H9 (cell line): ENCODE results near the gene MICALL2. TPM values are rescaled to one million over a fixed set of nuclear protein-coding genes. Genes with fewer than 3 reads are reported as not detected.
A peak's percentile ranks its signal among the peaks of the same experiment; 100 is the strongest.

Experiments used
- DNase-seq: peaks from one replicate; pipeline ENCODE4 v3.0.0-alpha.2; 2017
- H2AFZ ChIP-seq: one replicate; pipeline ENCODE4 v1.6.1; 2013; ENCODE audit warnings: mild to moderate bottlenecking, low read length, control low read depth, moderate library complexity
- H2AK5ac ChIP-seq: 2 replicates; pipeline ENCODE4 v1.6.1; 2013; ENCODE audit warnings: low read length, control low read depth, mixed read lengths; ENCODE audit not compliant: insufficient read length
- H2BK120ac ChIP-seq: one replicate; pipeline ENCODE4 v1.6.1; 2013; ENCODE audit warnings: low read depth, mild to moderate bottlenecking, low read length, control low read depth, inconsistent platforms; ENCODE audit not compliant: poor library complexity, severe bottlenecking
- H2BK12ac ChIP-seq: 2 replicates; pipeline ENCODE4 v1.6.1; 2013; ENCODE audit warnings: low read length, control low read depth, mixed read lengths, low read depth; ENCODE audit not compliant: insufficient read length
- H2BK15ac ChIP-seq: 2 replicates; pipeline ENCODE4 v1.6.1; 2013; ENCODE audit warnings: low read depth, low read length, control low read depth
- H2BK20ac ChIP-seq: one replicate; pipeline ENCODE4 v1.6.1; 2013; ENCODE audit warnings: low read depth, mild to moderate bottlenecking, low read length, control low read depth, inconsistent platforms; ENCODE audit not compliant: poor library complexity, severe bottlenecking
- H2BK5ac ChIP-seq: 2 replicates; pipeline ENCODE4 v1.6.1; 2013; ENCODE audit warnings: low read length, control low read depth, mixed read lengths; ENCODE audit not compliant: insufficient read length
- H3K14ac ChIP-seq: 2 replicates; pipeline ENCODE4 v1.6.1; 2013; ENCODE audit warnings: low read length, control low read depth; ENCODE audit not compliant: insufficient read depth
- H3K18ac ChIP-seq: 2 replicates; pipeline ENCODE4 v1.6.1; 2013; ENCODE audit warnings: low read depth, mild to moderate bottlenecking, mixed read lengths, low read length, control low read depth; ENCODE audit not compliant: insufficient read length
- H3K23ac ChIP-seq: 2 replicates; pipeline ENCODE4 v1.6.1; 2013; ENCODE audit warnings: low read length, control low read depth, mixed read lengths, low read depth; ENCODE audit not compliant: insufficient read length
- H3K23me2 ChIP-seq: 2 replicates; pipeline ENCODE4 v1.6.1; 2013; ENCODE audit warnings: low read depth, mild to moderate bottlenecking, mixed read lengths, low read length, control low read depth; ENCODE audit not compliant: insufficient read length, poor library complexity, severe bottlenecking
- H3K27ac ChIP-seq: 2 replicates; pipeline ENCODE4 v1.5.1; 2013; ENCODE audit warnings: low read length, control low read depth, mixed read lengths, low read depth; ENCODE audit not compliant: insufficient read length
- H3K27me3 ChIP-seq: 2 replicates; pipeline ENCODE4 v1.6.1; 2013; ENCODE audit warnings: low read length, control low read depth, inconsistent platforms; ENCODE audit not compliant: insufficient read depth
- H3K4ac ChIP-seq: 2 replicates; pipeline ENCODE4 v1.6.1; 2013; ENCODE audit warnings: low read depth, mild to moderate bottlenecking, control low read depth, inconsistent platforms, low read length, moderate library complexity
- H3K4me1 ChIP-seq: 2 replicates; pipeline ENCODE4 v1.6.1; 2013; ENCODE audit warnings: low read length, control low read depth, inconsistent platforms; ENCODE audit not compliant: insufficient read depth
- H3K4me2 ChIP-seq: 2 replicates; pipeline ENCODE4 v1.6.1; 2013; ENCODE audit warnings: low read length, control low read depth, mixed read lengths; ENCODE audit not compliant: insufficient read length, insufficient read depth
- H3K56ac ChIP-seq: 2 replicates; pipeline ENCODE4 v1.6.1; 2013; ENCODE audit warnings: low read depth, mild to moderate bottlenecking, mixed read lengths, low read length, control low read depth; ENCODE audit not compliant: insufficient read length
- H3K79me1 ChIP-seq: 2 replicates; pipeline ENCODE4 v1.6.1; 2013; ENCODE audit warnings: low read depth, mild to moderate bottlenecking, moderate library complexity, low read length, control low read depth, inconsistent platforms; ENCODE audit not compliant: insufficient read depth, poor library complexity, severe bottlenecking
- H3K79me2 ChIP-seq: 2 replicates; pipeline ENCODE4 v1.6.1; 2013; ENCODE audit warnings: low read length, control low read depth, inconsistent platforms; ENCODE audit not compliant: insufficient read depth
- H3K9ac ChIP-seq: 2 replicates; pipeline ENCODE4 v1.6.1; 2013; ENCODE audit warnings: low read length, control low read depth, mixed read lengths; ENCODE audit not compliant: insufficient read length; ENCODE audit errors: extremely low read depth
- H3K9me3 ChIP-seq: one replicate; pipeline ENCODE4 v1.6.1; 2013; ENCODE audit warnings: low read depth, low read length, inconsistent platforms; ENCODE audit not compliant: control insufficient read depth
- H3T11ph ChIP-seq: one replicate; pipeline ENCODE4 v1.6.1; 2013; ENCODE audit warnings: mild to moderate bottlenecking, low read length, control low read depth, inconsistent platforms
- H4K20me1 ChIP-seq: one replicate; pipeline ENCODE4 v1.6.1; 2013; ENCODE audit not compliant: control insufficient read depth, insufficient read length, insufficient read depth
- H4K5ac ChIP-seq: 2 replicates; pipeline ENCODE4 v1.6.1; 2013; ENCODE audit warnings: low read depth, mild to moderate bottlenecking, mixed read lengths, low read length, control low read depth; ENCODE audit not compliant: insufficient read length
- H4K8ac ChIP-seq: replicated peaks from 2 replicates; pipeline ENCODE4 v1.6.1; 2013; ENCODE audit warnings: low read length, control low read depth, mixed read lengths, low read depth; ENCODE audit not compliant: insufficient read length
- H4K91ac ChIP-seq: 2 replicates; pipeline ENCODE4 v1.6.1; 2013; ENCODE audit warnings: low read depth, mild to moderate bottlenecking, moderate library complexity, mixed read lengths, low read length, control low read depth; ENCODE audit not compliant: insufficient read length
- H3K27ac Mint-ChIP-seq, 3 experiments: 2 replicates in 2 of 3; 3 replicates in 1 of 3; pipeline ENCODE4 v1.8.0; 2020 to 2021; ENCODE audit warnings: mixed read lengths in 3 of 3, mild to moderate bottlenecking in 1 of 3, moderate library complexity in 1 of 3
- H3K27me3 Mint-ChIP-seq: 2 replicates; pipeline ENCODE4 v1.8.0; 2021; ENCODE audit warnings: low read depth, mild to moderate bottlenecking, moderate library complexity, mixed read lengths
- H3K36me3 Mint-ChIP-seq, 3 experiments: 2 replicates in 2 of 3; 3 replicates in 1 of 3; pipeline ENCODE4 v1.8.0; 2020 to 2021; ENCODE audit warnings: low read depth in 3 of 3, mixed read lengths in 3 of 3; ENCODE audit not compliant: insufficient read depth in 1 of 3
- H3K4me1 Mint-ChIP-seq, 2 experiments: 2 replicates each; pipeline ENCODE4 v1.8.0; 2020; ENCODE audit warnings: mixed read lengths in 2 of 2
- H3K4me3 Mint-ChIP-seq, 2 experiments: 2 replicates in 1 of 2; 3 replicates in 1 of 2; pipeline ENCODE4 v1.8.0; 2020 to 2021; ENCODE audit warnings: mild to moderate bottlenecking in 2 of 2, mixed read lengths in 2 of 2, moderate library complexity in 1 of 2
- H3K9me3 Mint-ChIP-seq, 2 experiments: 2 replicates in 1 of 2; 3 replicates in 1 of 2; pipeline ENCODE4 v1.8.0; 2020; ENCODE audit warnings: mild to moderate bottlenecking in 2 of 2, mixed read lengths in 2 of 2, moderate library complexity in 1 of 2
- WGBS: extraction: QIAGEN DNeasy Blood & Tissue Kit; methylation state at CpG from one replicate; pipeline ENCODE4 v1.1.7; 2013; ENCODE audit warnings: missing lambda C conversion rate, low lambda C conversion rate, mixed read lengths; ENCODE audit not compliant: insufficient read length; ENCODE audit errors: extremely low coverage; 5-methylcytosine and 5-hydroxymethylcytosine counted together
- total RNA-seq: library from RNA; stranded (reverse); gene quantifications from 2 replicates; pipeline ENCODE4 v1.2.1, GENCODE V29; 2021
- TF ChIP-seq, protein P1 (sequence below): fragments of 200-600 bp; sonication (generic); conservative IDR thresholded peaks from 3 replicates; pipeline ENCODE4 v1.8.0; 2021; ENCODE audit warnings: antibody characterized with exemption, mild to moderate bottlenecking

The MICALL2 gene
- total RNA-seq, 1 experiment from 2014 or later = 7.1 TPM

DNA sequence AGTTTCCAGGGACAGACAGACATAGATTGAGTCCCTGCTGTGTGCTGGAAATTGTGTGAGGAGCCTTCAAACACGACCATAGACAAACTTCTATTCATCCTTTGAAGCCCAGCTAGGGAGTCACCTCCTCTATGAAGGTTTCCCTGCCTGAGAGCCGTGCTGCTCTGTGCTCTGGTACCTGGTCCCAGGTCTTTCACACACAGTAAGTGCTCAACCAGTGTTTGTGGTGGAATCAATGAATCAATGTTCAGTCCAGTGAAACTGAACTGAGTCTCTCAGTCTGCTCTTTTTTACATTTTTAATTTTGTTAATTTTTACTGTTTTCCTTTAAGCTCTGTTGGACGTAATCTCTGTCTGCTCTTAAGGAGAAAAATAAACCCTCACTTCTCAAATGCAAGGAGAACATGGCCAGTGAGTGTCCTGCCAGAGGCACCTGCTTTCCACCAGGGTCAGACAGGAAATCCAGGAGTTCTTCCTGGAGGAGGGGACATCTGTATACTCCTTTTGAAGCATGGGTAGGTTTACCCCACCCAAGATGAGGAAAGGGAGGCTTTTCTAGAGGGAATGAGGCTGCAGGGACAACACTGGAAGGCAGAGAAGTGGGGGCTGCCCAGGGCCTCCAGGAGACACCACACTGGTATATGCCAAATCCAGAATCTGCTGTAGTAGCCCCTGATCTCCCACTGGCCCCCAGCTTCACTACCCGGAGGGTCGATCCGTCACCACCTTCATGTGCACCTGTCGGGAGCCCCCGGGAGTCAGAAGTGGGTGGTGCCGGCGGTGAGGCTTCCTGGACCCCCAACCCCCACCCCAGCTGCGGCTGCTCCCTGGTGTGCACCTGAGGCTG lies 56.3 kb downstream of the MICALL2 start:
- H2AFZ ChIP-seq = no peak overlapping the region
- H3K23me2 ChIP-seq = no peaks in the 10 kb centered on the region
- H3K18ac ChIP-seq = peak overlapping the region; percentile 7
- peak overlapping the region; percentile 69 for H3K4me2 ChIP-seq
- no peak overlapping the region for H4K5ac ChIP-seq
- peak overlapping the region; percentile 75; the same call in 1 of the 2 replicates for H3K14ac ChIP-seq
- Mint-ChIP-seq H3K27ac (no peak overlapping the region; a peak in 1 of 7 replicates), H3K4me1 (peaks cover 12 to 22% of the 10 kb centered on the region in 2 experiments), H3K36me3 (no peaks in the 10 kb centered on the region; a peak in 1 of 7 replicates), H3K4me3 (peak overlapping the region in 1 of 2 experiments; percentile 83; a peak in 2 of 5 replicates), H3K9me3 (no peaks in the 10 kb centered on the region; a peak in 2 of 5 replicates), H3K27me3 (peaks cover 81% of the 10 kb centered on the region)
- H4K20me1 ChIP-seq = no peaks in the 10 kb centered on the region
- H2AK5ac ChIP-seq = no peak overlapping the region
- H2BK120ac ChIP-seq = no peak overlapping the region
- H3K4ac ChIP-seq = no peak overlapping the region
- no peak overlapping the region for H2BK5ac ChIP-seq
- no peak overlapping the region for H4K91ac ChIP-seq
- H3T11ph ChIP-seq = no peak overlapping the region
- no peak overlapping the region for H3K56ac ChIP-seq
- peaks cover 2% of the 10 kb centered on the region; the same call in 1 of the 2 replicates for H3K27me3 ChIP-seq
- no peak overlapping the region for H3K9ac ChIP-seq
- no CpG with 5 or more reads among the region's 11 CpGs for WGBS
- H3K79me2 ChIP-seq = no peaks in the 10 kb centered on the region
- H3K9me3 ChIP-seq = no peaks in the 10 kb centered on the region
- no peak overlapping the region for H2BK15ac ChIP-seq
- TF ChIP-seq, protein P1, sequence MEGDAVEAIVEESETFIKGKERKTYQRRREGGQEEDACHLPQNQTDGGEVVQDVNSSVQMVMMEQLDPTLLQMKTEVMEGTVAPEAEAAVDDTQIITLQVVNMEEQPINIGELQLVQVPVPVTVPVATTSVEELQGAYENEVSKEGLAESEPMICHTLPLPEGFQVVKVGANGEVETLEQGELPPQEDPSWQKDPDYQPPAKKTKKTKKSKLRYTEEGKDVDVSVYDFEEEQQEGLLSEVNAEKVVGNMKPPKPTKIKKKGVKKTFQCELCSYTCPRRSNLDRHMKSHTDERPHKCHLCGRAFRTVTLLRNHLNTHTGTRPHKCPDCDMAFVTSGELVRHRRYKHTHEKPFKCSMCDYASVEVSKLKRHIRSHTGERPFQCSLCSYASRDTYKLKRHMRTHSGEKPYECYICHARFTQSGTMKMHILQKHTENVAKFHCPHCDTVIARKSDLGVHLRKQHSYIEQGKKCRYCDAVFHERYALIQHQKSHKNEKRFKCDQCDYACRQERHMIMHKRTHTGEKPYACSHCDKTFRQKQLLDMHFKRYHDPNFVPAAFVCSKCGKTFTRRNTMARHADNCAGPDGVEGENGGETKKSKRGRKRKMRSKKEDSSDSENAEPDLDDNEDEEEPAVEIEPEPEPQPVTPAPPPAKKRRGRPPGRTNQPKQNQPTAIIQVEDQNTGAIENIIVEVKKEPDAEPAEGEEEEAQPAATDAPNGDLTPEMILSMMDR = no peak
- no peak overlapping the region for H4K8ac ChIP-seq
- H2BK20ac ChIP-seq = no peak overlapping the region
- DNase-seq = no peak
- no peak overlapping the region for H3K27ac ChIP-seq
- H2BK12ac ChIP-seq = no peak overlapping the region
- H3K23ac ChIP-seq = no peak overlapping the region
- H3K79me1 ChIP-seq = no peaks in the 10 kb centered on the region
- H3K4me1 ChIP-seq = no peaks in the 10 kb centered on the region
